Pancreas (tissue), 10 donors: ENCODE results near the gene ACTR8. TPM values are rescaled to one million over a fixed set of nuclear protein-coding genes. Genes with fewer than 3 reads are reported as not detected.

Experiments used
- ATAC-seq, 4 donors: fragments of 200-7000 bp; cut with Tn5 transposase; one replicate each; pipeline versions ENCODE4 v1.8.0 to v1.9.1; 2020; ENCODE audit warnings: mild to moderate bottlenecking in 4 of 4, moderate library complexity in 4 of 4
- DNase-seq, 6 donors: peaks; one replicate each; pipeline ENCODE4 v3.0.0-alpha.2; 2020
- FAIRE-seq: peaks from 2 replicates; lab custom pipeline; 2012; peaks lifted over from hg19 to GRCh38; lab: Jason Lieb, UNC
- H3K27ac ChIP-seq, 4 donors: fragments of 200-600 bp; sonication (generic); 1 replicate in 3 of 4; 2 replicates in 1 of 4; pipeline versions ENCODE4 v1.5.0 to v1.8.0; 2020
- H3K27me3 ChIP-seq, 4 donors: fragments of 200-600 bp; one replicate each; pipeline ENCODE4 v1.8.0; 2021
- H3K36me3 ChIP-seq, 3 donors: fragments of 200-600 bp; sonication (generic) in 1 of 3; one replicate each; pipeline versions ENCODE4 v1.5.0 to v1.8.0; 2020 to 2021
- H3K4me1 ChIP-seq, 3 donors: fragments of 200-600 bp; one replicate each; pipeline ENCODE4 v1.8.0; 2021
- H3K4me3 ChIP-seq, 4 donors: fragments of 200-600 bp; sonication (generic) in 2 of 4; one replicate each; pipeline versions ENCODE4 v1.5.0 to v1.8.0; 2020 to 2021
- H3K9me3 ChIP-seq, 4 donors: fragments of 200-600 bp; one replicate each; pipeline ENCODE4 v1.8.0; 2021
- CTCF ChIP-seq, 4 donors: fragments of 200-600 bp; sonication (generic) in 3 of 4; IDR thresholded peaks; one replicate each; pipeline versions ENCODE4 v1.5.0 to v1.8.0; 2021; ENCODE audit warnings: antibody characterized with exemption in 4 of 4
- WGBS, 2 donors: extraction: QIAGEN DNeasy Blood & Tissue Kit; methylation state at CpG; one replicate each; pipeline ENCODE4 v1.1.7; 2013; 5-methylcytosine and 5-hydroxymethylcytosine counted together
- intact Hi-C, 3 donors: fragments of 100-400 bp; cut with DNase I; formaldehyde crosslinking; loops; one replicate each; pipeline versions ENCODE4 v1.11.1 to v1.14.2; 2022
- polyA plus RNA-seq, 2 donors: library from polyadenylated mRNA; stranded (reverse); fragments of 200-250 nt; gene quantifications; one replicate each; pipeline ENCODE4 v1.2.3, GENCODE V29; 2013
- total RNA-seq, 6 donors: library from RNA; stranded (reverse); fragmentation: NEBNext Ultra II Directional in 4 of 6; extraction: Animal tissue kit (Norgen Biotek cat#: 25700) in 4 of 6; gene quantifications; one replicate each; pipeline versions ENCODE4 v1.2.1 to v1.2.4, GENCODE V29; 2021 to 2023
- donor health status: healthy with polysubstance abuse.
- donor health status: DM: no; HTN: no; CAD: no; lungs with moderate emphysema.
- donor health status: DM: no; HTN: no; CAD: no.
- donor health status: control.
- donor health status: control.
- donor health status: Bipolar disorder and iron deficiency.
- donor health status: DM: yes; HTN: yes; CAD: no.
- donor health status: DM: no; HTN: no; CAD: no.
- donor health status: DM: no; HTN: no; CAD: no.
- donor health status: DM: yes; HTN: yes; CAD: no.

The ACTR8 gene
- total and polyA plus RNA-seq, 8 donors = 9.5 to 19.2 (median 13.6) TPM

DNA sequence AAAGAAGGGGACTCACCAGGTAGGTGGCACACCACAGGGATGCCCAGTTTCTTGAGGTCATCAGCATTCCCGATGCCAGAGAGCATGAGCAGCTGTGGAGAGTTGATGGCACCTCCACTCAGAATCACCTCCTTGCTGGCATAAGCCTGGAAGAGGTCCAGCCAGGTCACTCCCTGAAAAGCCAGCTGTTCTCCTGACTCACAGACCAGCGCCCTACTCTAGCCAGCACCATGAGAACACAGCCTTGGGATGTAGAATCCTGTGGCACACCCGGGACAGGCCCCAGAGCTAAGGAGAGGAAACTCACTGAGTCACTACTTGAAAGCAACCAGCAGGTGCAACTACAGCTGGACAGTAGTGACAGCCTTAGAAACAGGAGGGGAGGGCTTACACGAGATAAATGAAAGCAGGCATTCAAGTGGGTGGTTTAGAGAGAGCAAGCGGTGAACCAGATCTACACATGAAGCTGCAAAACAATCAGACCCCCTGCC lies 60.3 kb downstream of the ACTR8 start:
- TF ChIP-seq CTCF (IDR thresholded peaks at IDR 0.05) = no peak
- 61 to 67% methylated on average over 5 of the region's 5 CpGs for WGBS, 2 donors
- DNase-seq = peak in 1 of 6 donors; percentile 32
- H3K9me3 ChIP-seq = no peaks in the 10 kb centered on the region
- no peak overlapping the region for H3K4me3 ChIP-seq
- FAIRE-seq = no peak
- no peaks in the 10 kb centered on the region for H3K27me3 ChIP-seq
- peak in 3 of 4 donors; percentile 31 to 55 (median 46) for ATAC-seq
- H3K4me1 ChIP-seq = peaks cover 4 to 11% (median 6%) of the 10 kb centered on the region in 3 donors
- peaks cover 0 to 69% (median 35%) of the 10 kb centered on the region in 3 donors for H3K36me3 ChIP-seq
- intact Hi-C loops = no loop called here
- H3K27ac ChIP-seq = no peak overlapping the region

DNA sequence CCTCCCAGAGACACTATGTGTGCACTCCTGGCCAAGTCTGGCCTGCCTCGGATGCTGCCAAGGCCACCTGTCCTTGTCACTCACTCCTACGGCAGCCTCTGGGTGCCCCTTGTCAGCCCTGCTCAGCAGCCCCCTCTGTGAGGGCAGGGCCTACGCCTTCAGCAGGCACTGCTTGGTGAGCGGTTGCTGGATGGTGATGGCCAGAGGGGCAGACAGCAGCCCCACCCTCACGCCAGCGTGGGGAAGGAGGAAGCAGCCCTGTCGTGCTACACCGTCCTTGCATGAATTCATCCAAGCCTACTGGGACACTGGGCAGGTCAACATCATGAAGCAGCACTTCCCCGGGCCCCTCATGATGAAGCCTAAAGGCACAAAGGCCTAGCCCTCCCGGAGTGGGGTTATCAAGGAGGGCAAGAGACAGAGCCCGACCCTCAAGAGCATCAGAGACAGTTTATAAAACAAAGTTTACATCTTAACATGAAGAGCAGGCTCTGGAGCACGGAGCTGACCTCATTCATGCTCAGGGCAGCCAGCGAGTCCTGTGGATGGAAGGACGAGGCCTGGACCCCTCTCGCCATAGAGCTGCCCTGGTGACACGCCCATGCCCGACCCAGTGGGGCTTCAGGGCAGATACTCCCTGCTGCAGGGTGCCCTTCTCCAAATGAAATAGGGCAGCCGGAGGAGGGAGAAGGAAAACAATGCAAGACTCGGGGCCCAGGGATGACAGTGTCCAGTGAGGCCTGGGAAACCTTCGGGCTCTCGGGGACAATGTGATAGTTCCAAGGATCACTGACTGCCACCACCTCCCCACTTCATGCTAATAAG lies 61.0 kb downstream of the ACTR8 start:
- DNase-seq (peak in 1 of 6 donors; percentile 47), ATAC-seq (no peak), FAIRE-seq (no peak)
- peaks cover 0 to 6% (median 4%) of the 10 kb centered on the region in 3 donors for H3K4me1 ChIP-seq
- no peaks in the 10 kb centered on the region for H3K9me3 ChIP-seq
- H3K27ac ChIP-seq = no peak overlapping the region
- H3K27me3 ChIP-seq = no peaks in the 10 kb centered on the region
- no peak for TF ChIP-seq CTCF (IDR thresholded peaks at IDR 0.05)
- no peak overlapping the region for H3K4me3 ChIP-seq
- WGBS, 2 donors = 86 to 89% methylated on average over 21 of the region's 21 CpGs
- peaks cover 0 to 75% (median 35%) of the 10 kb centered on the region in 3 donors for H3K36me3 ChIP-seq
- intact Hi-C loops = no loop called here

DNA sequence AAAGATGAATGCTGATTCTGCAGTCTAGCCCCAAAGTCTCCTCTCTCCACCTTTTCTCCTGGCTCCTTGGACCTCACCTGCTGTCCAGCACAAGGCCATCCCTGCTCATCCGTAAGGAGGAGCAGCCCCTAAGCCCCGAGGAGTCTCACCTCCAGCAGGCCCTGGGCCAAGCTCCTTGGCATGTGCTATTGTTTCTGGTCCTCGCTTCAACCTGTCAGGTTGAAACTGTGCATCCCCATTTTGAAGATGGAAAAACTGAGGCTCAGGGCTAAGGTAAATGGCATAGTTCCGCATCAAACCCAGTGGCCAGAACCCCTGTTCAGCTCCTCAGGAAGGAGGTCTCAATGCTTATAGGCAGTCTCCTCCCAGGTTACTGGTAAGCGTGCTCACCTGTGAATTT lies 61.9 kb downstream of the ACTR8 start:
- no peak for TF ChIP-seq CTCF (IDR thresholded peaks at IDR 0.05)
- no peak overlapping the region for H3K4me3 ChIP-seq
- H3K36me3 ChIP-seq = peaks cover 0 to 82% (median 35%) of the 10 kb centered on the region in 3 donors
- no peak for DNase-seq
- no peak for FAIRE-seq
- intact Hi-C loops = no loop called here
- no peak for ATAC-seq
- H3K9me3 ChIP-seq = no peaks in the 10 kb centered on the region
- no peaks in the 10 kb centered on the region for H3K27me3 ChIP-seq
- no peaks in the 10 kb centered on the region for H3K4me1 ChIP-seq
- 92% methylated on average over 5 of the region's 5 CpGs for WGBS, 2 donors
- no peak overlapping the region for H3K27ac ChIP-seq

- intact Hi-C loops = no loop called here
- Histone ChIP-seq H3K27ac (no peak overlapping the region), H3K27me3 (no peaks in the 10 kb centered on the region), H3K4me1 (no peaks in the 10 kb centered on the region), H3K9me3 (no peaks in the 10 kb centered on the region), H3K36me3 (peaks cover 0 to 83% (median 35%) of the 10 kb centered on the region in 3 donors), H3K4me3 (no peak overlapping the region)
- TF ChIP-seq CTCF (IDR thresholded peaks at IDR 0.05) = no peak
- FAIRE-seq = no peak
- no peak for DNase-seq
- WGBS, 2 donors = 93 to 97% methylated on average over 12 to 14 of the region's 14 CpGs
- no peak for ATAC-seq
Observed at GRCh38 chr3:53819163-53819868, 62.6 kb downstream of the ACTR8 start.
